ENCODE results near the gene RTN4R.
"Not testable (repeated sequence)": the region's sequence is repeated elsewhere in the genome, so short reads cannot be mapped to it uniquely, and the experiment has no call there.

- TF ChIP-seq CTCF (IDR thresholded peaks at IDR 0.05): peak; percentile 25 to 83 (median 46)
- not testable (repeated sequence) for TF ChIP-seq POLR2A, POLR2AphosphoS5, EP300 (IDR thresholded peaks at IDR 0.05)
Measured at GRCh38 chr22:20285473-20286311, 17.6 kb upstream of the RTN4R start.
